Activated T-helper 1 cell treated with anti-CD3 and anti-CD28 coated beads, Interleukin-2, amount 50 U/mL, for 16 hours (primary cell): ENCODE results near the gene NUDT22.

Source experiments
- DNase-seq, 2 donors: peaks; one replicate each; pipeline ENCODE4 v3.0.0-alpha.2; 2020; ENCODE audit warnings: low read depth in 1 of 2, low spot score in 1 of 2

NUDT22 gene

GRCh38 chr11:64206457-64207255, 19.4 kb upstream of the NUDT22 start, which contains the start of gene FERMT3:
Gene FERMT3 (plus strand): TSS chr11:64206721. CDS start chr11:64207365, 644 bp downstream.
- peak; percentile 30 to 44 for DNase-seq

GRCh38 chr11:64207256-64208085, 18.6 kb upstream of the NUDT22 start:
- peak; percentile 29 to 67 for DNase-seq

GRCh38 chr11:64208086-64208795, 17.8 kb upstream of the NUDT22 start:
- no peak for DNase-seq

GRCh38 chr11:64208796-64209562, 17.1 kb upstream of the NUDT22 start:
- no peak for DNase-seq

- DNase-seq = no peak
These were observed 16.6 kb upstream of the NUDT22 start for GRCh38 chr11:64209563-64209843.

- DNase-seq = no peak
These were observed 15.6 kb upstream of the NUDT22 start for GRCh38 chr11:64210301-64211020.

GRCh38 chr11:64211181-64211872, 14.7 kb upstream of the NUDT22 start:
- DNase-seq = no peak

GRCh38 chr11:64216879-64217278, 9.2 kb upstream of the NUDT22 start:
- DNase-seq = no peak

- DNase-seq = no peak
These were observed 7.3 kb upstream of the NUDT22 start for GRCh38 chr11:64218628-64219353.

- DNase-seq = no peak
These were observed 6.8 kb upstream of the NUDT22 start for GRCh38 chr11:64219354-64219684.

GRCh38 chr11:64219755-64220154, 6.3 kb upstream of the NUDT22 start:
- DNase-seq = no peak

- DNase-seq = no peak
These were observed 5.8 kb upstream of the NUDT22 start for GRCh38 chr11:64220271-64220670.

GRCh38 chr11:64220798-64221197, 5.3 kb upstream of the NUDT22 start:
- no peak for DNase-seq

- no peak for DNase-seq
These were observed 3.4 kb upstream of the NUDT22 start for GRCh38 chr11:64222651-64223000.

- no peak for DNase-seq
These were observed 2.9 kb upstream of the NUDT22 start for GRCh38 chr11:64223001-64223651.

GRCh38 chr11:64224151-64224890, 1.8 kb upstream of the NUDT22 start:
- DNase-seq = no peak

GRCh38 chr11:64224891-64225607, 1.0 kb upstream of the NUDT22 start:
- DNase-seq = no peak
